Uterus (tissue), 2 donors: Measurements from ENCODE around the gene MCTP2.

Source experiments
- CTCF ChIP-seq, 4 experiments: fragments of 200-600 bp in 2 of 4; fragments of 450-650 bp in 2 of 4; sonication (generic) in 2 of 4; IDR thresholded peaks; one replicate each; pipeline ENCODE4 v1.5.1; 2016 to 2019; ENCODE audit warnings: antibody characterized with exemption in 4 of 4, mild to moderate bottlenecking in 2 of 4, moderate library complexity in 1 of 4
- POLR2A ChIP-seq, 2 donors: fragments of 450-650 bp; IDR thresholded peaks; one replicate each; pipeline ENCODE4 v1.6.1; 2016; ENCODE audit warnings: antibody characterized with exemption in 2 of 2, mild to moderate bottlenecking in 1 of 2, moderate library complexity in 1 of 2

GRCh38 chr15:94262201-94262600, 30.8 kb downstream of the MCTP2 start:
- no peak for TF ChIP-seq CTCF (IDR thresholded peaks at IDR 0.05)
- TF ChIP-seq POLR2A (IDR thresholded peaks at IDR 0.05), result no peak
